Measurements from ENCODE around the gene PTPRN2. TPM values are rescaled to one million over a fixed set of nuclear protein-coding genes. Genes with fewer than 3 reads are reported as not detected.
"Not testable (repeated sequence)": the region's sequence is repeated elsewhere in the genome, so short reads cannot be mapped to it uniquely, and the experiment has no call there.

The PTPRN2 gene
- polyA plus RNA-seq, 1 of the 3 experiments (the other 2 are of a cell fraction), result 4.0 TPM

DNA sequence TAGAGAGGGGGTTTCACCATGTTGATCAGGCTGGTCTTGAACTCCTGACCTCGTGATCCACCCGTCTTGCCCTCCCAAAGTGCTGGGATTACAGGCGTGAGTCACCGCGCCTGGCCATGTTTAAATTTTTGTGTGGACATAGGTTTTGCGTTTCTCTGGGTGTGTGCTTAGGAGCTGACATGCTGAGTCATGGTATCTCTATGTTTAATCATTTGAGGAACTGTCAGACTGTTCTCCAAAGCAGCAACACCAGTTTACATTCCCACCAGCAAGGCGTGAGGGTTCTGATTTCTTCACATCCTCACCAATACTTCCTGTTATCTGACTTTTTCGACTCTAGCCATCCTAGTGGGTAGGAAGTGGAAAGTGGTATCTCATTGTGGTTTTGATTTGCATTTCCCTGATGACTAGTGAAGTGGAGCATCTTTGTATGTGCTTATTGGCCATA, 1097.1 kb downstream of the PTPRN2 start:
- H3K9ac ChIP-seq, result no peak overlapping the region
- no peak for TF ChIP-seq CHD2 (IDR thresholded peaks at IDR 0.05; ENCODE audit: low read length, partially characterized antibody)
- TF ChIP-seq, protein P1, sequence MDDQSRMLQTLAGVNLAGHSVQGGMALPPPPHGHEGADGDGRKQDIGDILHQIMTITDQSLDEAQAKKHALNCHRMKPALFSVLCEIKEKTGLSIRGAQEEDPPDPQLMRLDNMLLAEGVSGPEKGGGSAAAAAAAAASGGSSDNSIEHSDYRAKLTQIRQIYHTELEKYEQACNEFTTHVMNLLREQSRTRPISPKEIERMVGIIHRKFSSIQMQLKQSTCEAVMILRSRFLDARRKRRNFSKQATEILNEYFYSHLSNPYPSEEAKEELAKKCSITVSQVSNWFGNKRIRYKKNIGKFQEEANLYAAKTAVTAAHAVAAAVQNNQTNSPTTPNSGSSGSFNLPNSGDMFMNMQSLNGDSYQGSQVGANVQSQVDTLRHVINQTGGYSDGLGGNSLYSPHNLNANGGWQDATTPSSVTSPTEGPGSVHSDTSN (IDR thresholded peaks at IDR 0.05), result no peak
- TF ChIP-seq, protein P2, sequence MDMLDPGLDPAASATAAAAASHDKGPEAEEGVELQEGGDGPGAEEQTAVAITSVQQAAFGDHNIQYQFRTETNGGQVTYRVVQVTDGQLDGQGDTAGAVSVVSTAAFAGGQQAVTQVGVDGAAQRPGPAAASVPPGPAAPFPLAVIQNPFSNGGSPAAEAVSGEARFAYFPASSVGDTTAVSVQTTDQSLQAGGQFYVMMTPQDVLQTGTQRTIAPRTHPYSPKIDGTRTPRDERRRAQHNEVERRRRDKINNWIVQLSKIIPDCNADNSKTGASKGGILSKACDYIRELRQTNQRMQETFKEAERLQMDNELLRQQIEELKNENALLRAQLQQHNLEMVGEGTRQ (IDR thresholded peaks at IDR 0.05; ENCODE audit: borderline replicate concordance, low read depth, low read length), result no peak
- TF ChIP-seq, protein P3, sequence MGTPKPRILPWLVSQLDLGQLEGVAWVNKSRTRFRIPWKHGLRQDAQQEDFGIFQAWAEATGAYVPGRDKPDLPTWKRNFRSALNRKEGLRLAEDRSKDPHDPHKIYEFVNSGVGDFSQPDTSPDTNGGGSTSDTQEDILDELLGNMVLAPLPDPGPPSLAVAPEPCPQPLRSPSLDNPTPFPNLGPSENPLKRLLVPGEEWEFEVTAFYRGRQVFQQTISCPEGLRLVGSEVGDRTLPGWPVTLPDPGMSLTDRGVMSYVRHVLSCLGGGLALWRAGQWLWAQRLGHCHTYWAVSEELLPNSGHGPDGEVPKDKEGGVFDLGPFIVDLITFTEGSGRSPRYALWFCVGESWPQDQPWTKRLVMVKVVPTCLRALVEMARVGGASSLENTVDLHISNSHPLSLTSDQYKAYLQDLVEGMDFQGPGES (IDR thresholded peaks at IDR 0.05; ENCODE audit: low read depth, low read length), result no peak
- TF ChIP-seq FOXM1 (IDR thresholded peaks at IDR 0.05; ENCODE audit: low read depth), result no peak
- TF ChIP-seq FOSL2 (IDR thresholded peaks at IDR 0.05; ENCODE audit: borderline replicate concordance, low read depth), result no peak
- TF ChIP-seq SMC3 (IDR thresholded peaks at IDR 0.05; ENCODE audit: low read depth, low read length), result no peak
- no peak for TF ChIP-seq EZH2phosphoT487 (IDR thresholded peaks at IDR 0.05; ENCODE audit: borderline replicate concordance, low read depth)
- TF ChIP-seq TCF12 (IDR thresholded peaks at IDR 0.05), result no peak
- no peak for TF ChIP-seq RCOR1 (IDR thresholded peaks at IDR 0.05; ENCODE audit: low read length)
- TF ChIP-seq RFX5 (IDR thresholded peaks at IDR 0.05; ENCODE audit: low read length), result no peak
- no peak for TF ChIP-seq RXRA (IDR thresholded peaks at IDR 0.05; ENCODE audit: borderline replicate concordance, low read depth)
- TF ChIP-seq MEF2A (IDR thresholded peaks at IDR 0.05; ENCODE audit: borderline replicate concordance, low read depth), result no peak
- no peak for TF ChIP-seq POLR2AphosphoS5 (IDR thresholded peaks at IDR 0.05; ENCODE audit: low read depth, low read length)
- no peak for TF ChIP-seq EP300 (IDR thresholded peaks at IDR 0.05; ENCODE audit: borderline replicate concordance in 1 of 2, low read depth in 1 of 2, low read length in 1 of 2)
- TF ChIP-seq, protein P4, sequence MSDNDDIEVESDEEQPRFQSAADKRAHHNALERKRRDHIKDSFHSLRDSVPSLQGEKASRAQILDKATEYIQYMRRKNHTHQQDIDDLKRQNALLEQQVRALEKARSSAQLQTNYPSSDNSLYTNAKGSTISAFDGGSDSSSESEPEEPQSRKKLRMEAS (IDR thresholded peaks at IDR 0.05; ENCODE audit: low read depth), result no peak
- TF ChIP-seq FOXJ3 (CRISPR knock-in tag; IDR thresholded peaks at IDR 0.05), result no peak
- no peak for TF ChIP-seq RAD21 (IDR thresholded peaks at IDR 0.05; ENCODE audit: low read length)
- no peaks in the 10 kb centered on the region for H3K27me3 ChIP-seq (ENCODE audit: insufficient read depth)
- POLR2A ChIA-PET, result no interaction called here
- no peak overlapping the region for H3K27ac ChIP-seq (ENCODE audit: low read depth in 2 of 2, low read length in 1 of 2)
- no peak for DNase-seq
- no peaks in the 10 kb centered on the region for H3K9me2 ChIP-seq
- no peaks in the 10 kb centered on the region for H3K79me2 ChIP-seq (ENCODE audit: insufficient read depth)
- H3K9me3 ChIP-seq, result 0 out of 2 replicates have a peak, but pooled peaks cover 6% of the 10 kb centered on the region
- H3K4me1 ChIP-seq (ENCODE audit: control insufficient read depth in 1 of 2, insufficient read depth in 2 of 2, low read depth in 1 of 2, low read length in 1 of 2), result no peaks in the 10 kb centered on the region
- H3F3A ChIP-seq (replicated peaks; ENCODE audit: insufficient read depth), result no peaks in the 10 kb centered on the region
- no peak overlapping the region for H3K4me2 ChIP-seq
- H3K4me3 ChIP-seq (ENCODE audit: low read depth in 2 of 2, low read length in 1 of 2), result no peak overlapping the region
- 35% methylated on average over 8 of the region's 8 CpGs for WGBS (ENCODE audit: low lambda C conversion rate)
- H2AFZ ChIP-seq (ENCODE audit: low read depth), result no peak overlapping the region
- H4K20me1 ChIP-seq (ENCODE audit: insufficient read depth), result no peaks in the 10 kb centered on the region
- CTCF ChIA-PET, result interaction anchor here (1.2 to 2.2 kb wide), 2 partner anchors 15 to 56 kb away, joined by 3 to 8 read pairs; no protein-coding TSS in a partner anchor
- H3K36me3 ChIP-seq (replicated peaks in 1 of 2; ENCODE audit: control insufficient read depth in 1 of 2, insufficient read depth in 2 of 2, low read length in 1 of 2), result no peaks in the 10 kb centered on the region

DNA sequence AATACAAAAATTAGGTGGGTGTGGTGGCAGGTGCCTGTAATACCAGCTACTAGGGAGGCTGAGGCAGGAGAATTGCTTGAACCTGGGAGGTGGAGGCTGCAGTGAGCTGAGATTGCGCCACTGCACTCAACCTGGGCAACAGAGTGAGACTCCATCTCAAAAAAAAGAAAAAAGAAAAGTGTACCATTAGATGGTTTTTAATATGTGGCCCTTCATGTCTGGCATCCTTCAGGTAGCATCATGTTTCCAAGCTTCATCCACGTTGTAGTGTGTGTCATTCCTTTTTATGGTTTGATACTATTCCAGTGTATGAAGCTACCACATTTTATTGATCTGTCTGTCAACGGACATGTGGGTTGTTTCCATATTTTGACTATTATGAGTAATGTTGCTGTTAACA, 1097.8 kb downstream of the PTPRN2 start:
- not testable (repeated sequence) for H3K4me2 ChIP-seq; H4K20me1 ChIP-seq (ENCODE audit: insufficient read depth); H3F3A ChIP-seq (replicated peaks; ENCODE audit: insufficient read depth); H3K9me2 ChIP-seq; H3K36me3 ChIP-seq (replicated peaks in 1 of 2; ENCODE audit: control insufficient read depth in 1 of 2, insufficient read depth in 2 of 2, low read length in 1 of 2); H3K27me3 ChIP-seq (ENCODE audit: insufficient read depth); H3K79me2 ChIP-seq (ENCODE audit: insufficient read depth); H3K4me1 ChIP-seq (ENCODE audit: control insufficient read depth in 1 of 2, insufficient read depth in 2 of 2, low read depth in 1 of 2, low read length in 1 of 2); H3K27ac ChIP-seq (ENCODE audit: low read depth in 2 of 2, low read length in 1 of 2); H3K9ac ChIP-seq; DNase-seq; H2AFZ ChIP-seq (ENCODE audit: low read depth); H3K9me3 ChIP-seq; H3K4me3 ChIP-seq (ENCODE audit: low read depth in 2 of 2, low read length in 1 of 2)
- 36% methylated on average over 3 of the region's 3 CpGs for WGBS (ENCODE audit: low lambda C conversion rate)
- POLR2A ChIA-PET, result interaction anchor here (0.6 kb wide), 1 partner anchor 15 kb away, joined by 7 read pairs; no protein-coding TSS in a partner anchor
- CTCF ChIA-PET, result interaction anchor here (1.2 to 2.2 kb wide), 2 partner anchors 14 to 56 kb away, joined by 3 to 8 read pairs; no protein-coding TSS in a partner anchor
